DMS153 treated with DMSO at 0.1 percent for 48 hours (cell line): Measurements from ENCODE around the gene GNG2.
"Not testable (repeated sequence)": the region's sequence is repeated elsewhere in the genome, so short reads cannot be mapped to it uniquely, and the experiment has no call there.

Experiments
- DNase-seq: peaks from one replicate; lab custom pipeline; 2025; ENCODE audit not compliant: unreplicated experiment; lab: John Stamatoyannopoulos, UW

Gene GNG2

GRCh38 chr14:51884086-51884927, 23.9 kb downstream of the GNG2 start:
- no peak for DNase-seq

GRCh38 chr14:51889851-51890250, 29.4 kb downstream of the GNG2 start:
- DNase-seq, result no peak

GRCh38 chr14:51894250-51894649, 33.8 kb downstream of the GNG2 start:
- no peak for DNase-seq

GRCh38 chr14:51895375-51895774, 35.0 kb downstream of the GNG2 start:
- no peak for DNase-seq

- no peak for DNase-seq
Measured at GRCh38 chr14:51897791-51898355, 37.5 kb downstream of the GNG2 start.

GRCh38 chr14:51901475-51902024, 41.1 kb downstream of the GNG2 start:
- no peak for DNase-seq

GRCh38 chr14:51905656-51906121, 45.3 kb downstream of the GNG2 start:
- not testable (repeated sequence) for DNase-seq

GRCh38 chr14:51908086-51908485, 47.7 kb downstream of the GNG2 start:
- no peak for DNase-seq

GRCh38 chr14:51912112-51912786, 51.8 kb downstream of the GNG2 start:
- no peak for DNase-seq

GRCh38 chr14:51914310-51914709, 53.9 kb downstream of the GNG2 start:
- no peak for DNase-seq

- no peak for DNase-seq
Measured at GRCh38 chr14:51917193-51917592, 56.8 kb downstream of the GNG2 start.

GRCh38 chr14:51921026-51921425, 60.6 kb downstream of the GNG2 start:
- no peak for DNase-seq

GRCh38 chr14:51922624-51923023, 62.2 kb downstream of the GNG2 start:
- DNase-seq, result no peak

- DNase-seq, result no peak
Measured at GRCh38 chr14:51924600-51924999, 64.2 kb downstream of the GNG2 start.

- no peak for DNase-seq
Measured at GRCh38 chr14:51925980-51926379, 65.6 kb downstream of the GNG2 start.

- DNase-seq, result no peak
Measured at GRCh38 chr14:51926449-51926848, 66.0 kb downstream of the GNG2 start.

GRCh38 chr14:51928568-51928967, 68.2 kb downstream of the GNG2 start:
- DNase-seq, result no peak

GRCh38 chr14:51929166-51929565, 68.8 kb downstream of the GNG2 start:
- no peak for DNase-seq

GRCh38 chr14:51929910-51930682, 69.7 kb downstream of the GNG2 start:
- no peak for DNase-seq

GRCh38 chr14:51931308-51931707, 70.9 kb downstream of the GNG2 start:
- no peak for DNase-seq

GRCh38 chr14:51933191-51933590, 72.8 kb downstream of the GNG2 start:
- no peak for DNase-seq
